ENCODE measurements around the gene GSK3A.

GSK3A gene

GRCh38 chr19:42184401-42184861, 58.0 kb downstream of the GSK3A start:
- intact Hi-C loops (cut with DNase I), result loop anchor here (1.0 kb wide), 1 partner anchor 51 kb away; no protein-coding TSS in a partner anchor
- peak; percentile 67 to 97 (median 86) for DNase-seq
